ENCODE measurements around the gene SLC7A8. TPM values are rescaled to one million over a fixed set of nuclear protein-coding genes. Genes with fewer than 3 reads are reported as not detected.

SLC7A8 gene
- polyA plus RNA-seq, 5 donors, result 107 to 140 (median 126) TPM

GRCh38 chr14:23136566-23137133, 46.8 kb downstream of the SLC7A8 start:
- DNase-seq, result no peak

GRCh38 chr14:23132970-23133369, 50.5 kb downstream of the SLC7A8 start:
- DNase-seq, result no peak

- no peak for DNase-seq
These were observed 52.0 kb downstream of the SLC7A8 start for GRCh38 chr14:23131482-23131881.

GRCh38 chr14:23130871-23131270, 52.6 kb downstream of the SLC7A8 start:
- no peak for DNase-seq

- no peak for DNase-seq
These were observed 53.6 kb downstream of the SLC7A8 start for GRCh38 chr14:23129759-23130316.

GRCh38 chr14:23128969-23129758, 54.3 kb downstream of the SLC7A8 start:
- DNase-seq, result no peak

- no peak for DNase-seq
These were observed 55.6 kb downstream of the SLC7A8 start for GRCh38 chr14:23127861-23128260.

GRCh38 chr14:23126548-23127278, 56.7 kb downstream of the SLC7A8 start:
- DNase-seq, result no peak

GRCh38 chr14:23125933-23126524, 57.4 kb downstream of the SLC7A8 start:
- no peak for DNase-seq

GRCh38 chr14:23125011-23125410, 58.4 kb downstream of the SLC7A8 start:
- DNase-seq, result no peak

- DNase-seq, result no peak
These were observed 59.0 kb downstream of the SLC7A8 start for GRCh38 chr14:23124337-23124954.

- DNase-seq, result no peak
These were observed 60.0 kb downstream of the SLC7A8 start for GRCh38 chr14:23123419-23123818.

GRCh38 chr14:23122086-23122485, 61.4 kb downstream of the SLC7A8 start:
- no peak for DNase-seq

- DNase-seq, result no peak
These were observed 62.1 kb downstream of the SLC7A8 start for GRCh38 chr14:23121361-23121771.

GRCh38 chr14:23120541-23121251, 62.8 kb downstream of the SLC7A8 start:
- peak; percentile 78 to 87 for DNase-seq

GRCh38 chr14:23119363-23120327, 63.8 kb downstream of the SLC7A8 start:
- DNase-seq, result no peak

GRCh38 chr14:23118506-23119362, 64.7 kb downstream of the SLC7A8 start, which contains the start of gene CEBPE:
Gene CEBPE, minus strand, starts transcription at chr14:23119255. Its CDS starts 164 bp downstream, at chr14:23119091.
- no peak for DNase-seq

- DNase-seq, result no peak
These were observed 66.0 kb downstream of the SLC7A8 start for GRCh38 chr14:23117371-23118020.
